ENCODE measurements around the gene SMPD3.
"Not testable (repeated sequence)": the region's sequence is repeated elsewhere in the genome, so short reads cannot be mapped to it uniquely, and the experiment has no call there.

Gene SMPD3

DNA sequence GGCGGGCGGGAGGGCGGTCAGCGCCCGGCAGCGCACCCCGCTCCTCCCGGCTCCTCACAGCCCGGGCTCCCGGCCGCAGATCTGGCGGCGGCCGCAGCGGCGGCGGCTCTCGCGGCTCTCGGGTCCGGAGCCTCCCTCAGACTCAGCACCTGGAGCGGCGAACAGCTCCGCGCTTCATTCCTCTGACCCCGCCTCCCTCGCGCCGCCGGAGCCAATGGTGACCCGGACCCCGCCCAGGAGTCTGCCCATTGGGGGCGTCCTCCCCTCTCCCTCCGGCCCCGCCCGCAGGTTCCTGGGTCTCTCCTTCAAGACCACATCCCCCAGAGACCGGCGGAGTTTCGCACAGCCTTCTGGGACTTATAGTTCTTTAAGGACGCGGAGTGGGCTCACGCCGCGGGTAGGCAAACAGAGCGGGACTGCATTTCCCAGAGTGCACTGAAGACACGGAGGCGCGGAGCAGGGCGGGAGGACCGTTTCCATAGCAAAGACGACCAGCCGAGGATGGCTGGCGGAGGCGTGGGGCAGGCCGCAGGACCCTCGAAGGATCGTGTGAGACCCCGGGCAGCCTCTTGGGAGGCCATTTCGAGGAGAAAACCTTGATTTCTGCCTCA, at the start of gene SMPD3:
SMPD3 (minus strand) TSS at position 149 of the 611 bp plus-strand sequence. CDS start 76,327 bp downstream, outside the sequence.
- no peaks in the 10 kb centered on the region for H3K4me1 ChIP-seq (ENCODE audit: control insufficient read depth, insufficient read depth, low read length)
- H3K27ac ChIP-seq (ENCODE audit: low read depth, low read length) = no peak within 1 kb of the TSS
- peak within 1 kb of the TSS; percentile 64 for H3K4me3 ChIP-seq (ENCODE audit: low read depth, low read length)
- no peak within 1 kb of the TSS for H3K9ac ChIP-seq (ENCODE audit: low read length)
- no peaks in the 10 kb centered on the region for H3K36me3 ChIP-seq (ENCODE audit: control insufficient read depth, insufficient read depth, low read length)
- H3K27me3 ChIP-seq (ENCODE audit: control insufficient read depth, insufficient read depth, low read length) = peaks cover 28% of the 10 kb centered on the region
- H3K9me3 ChIP-seq (ENCODE audit: control insufficient read depth, insufficient read depth, low read depth, low read length) = no peaks in the 10 kb centered on the region

DNA sequence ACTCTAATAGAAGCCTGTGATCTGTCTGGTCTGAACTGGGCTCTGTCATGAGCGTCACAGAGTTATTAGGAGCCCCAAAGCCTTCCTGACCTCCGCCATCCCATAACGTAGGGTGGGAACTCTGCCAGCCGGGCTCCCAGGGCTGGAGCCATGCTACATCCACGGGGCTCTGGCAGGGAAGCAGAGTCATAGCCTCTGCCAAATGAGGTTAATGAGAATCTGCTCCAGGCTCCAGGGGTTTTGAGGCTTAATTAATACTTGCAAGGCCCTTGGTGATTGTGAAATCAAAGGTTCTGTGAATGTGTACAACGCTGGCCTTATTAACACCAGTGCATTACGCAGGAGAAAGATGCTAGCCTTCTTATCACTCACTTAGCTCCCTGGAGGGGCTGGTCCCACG, 48.4 kb upstream of the SMPD3 start:
- no peak overlapping the region for H3K4me3 ChIP-seq (ENCODE audit: low read depth, low read length)

GRCh38 chr16:68494261-68494660, 46.0 kb upstream of the SMPD3 start:
- not testable (repeated sequence) for H3K27me3 ChIP-seq (ENCODE audit: control insufficient read depth, insufficient read depth, low read length); H3K4me3 ChIP-seq (ENCODE audit: low read depth, low read length); H3K9ac ChIP-seq (ENCODE audit: low read length); H3K36me3 ChIP-seq (ENCODE audit: control insufficient read depth, insufficient read depth, low read length); H3K27ac ChIP-seq (ENCODE audit: low read depth, low read length)
- H3K4me1 ChIP-seq (ENCODE audit: control insufficient read depth, insufficient read depth, low read length) = peaks cover 15% of the 10 kb centered on the region
- peaks cover 10% of the 10 kb centered on the region; the same call in 1 of the 2 replicates for H3K9me3 ChIP-seq (ENCODE audit: control insufficient read depth, insufficient read depth, low read depth, low read length)

More for the DNA sequence above, 48.4 kb upstream of the SMPD3 start:
- H3K36me3 ChIP-seq (ENCODE audit: control insufficient read depth, insufficient read depth, low read length) = no peaks in the 10 kb centered on the region
- H3K27ac ChIP-seq (ENCODE audit: low read depth, low read length) = no peak overlapping the region
- H3K9me3 ChIP-seq (ENCODE audit: control insufficient read depth, insufficient read depth, low read depth, low read length) = peaks cover 10% of the 10 kb centered on the region; the same call in 1 of the 2 replicates
- H3K9ac ChIP-seq (ENCODE audit: low read length) = no peak overlapping the region
- H3K4me1 ChIP-seq (ENCODE audit: control insufficient read depth, insufficient read depth, low read length) = peaks cover 4% of the 10 kb centered on the region; the same call in 1 of the 2 replicates
- H3K27me3 ChIP-seq (ENCODE audit: control insufficient read depth, insufficient read depth, low read length) = no peaks in the 10 kb centered on the region

GRCh38 chr16:68493412-68494070, 45.2 kb upstream of the SMPD3 start:
- Histone ChIP-seq H3K4me1 (ENCODE audit: control insufficient read depth, insufficient read depth, low read length) (peaks cover 15% of the 10 kb centered on the region), H3K36me3 (ENCODE audit: control insufficient read depth, insufficient read depth, low read length) (no peaks in the 10 kb centered on the region), H3K4me3 (ENCODE audit: low read depth, low read length) (no peak overlapping the region), H3K27ac (ENCODE audit: low read depth, low read length) (no peak overlapping the region), H3K9ac (ENCODE audit: low read length) (no peak overlapping the region), H3K9me3 (ENCODE audit: control insufficient read depth, insufficient read depth, low read depth, low read length) (peaks cover 10% of the 10 kb centered on the region; the same call in 1 of the 2 replicates), H3K27me3 (ENCODE audit: control insufficient read depth, insufficient read depth, low read length) (no peaks in the 10 kb centered on the region)

- Histone ChIP-seq H3K9ac (ENCODE audit: low read length) (no peak overlapping the region), H3K9me3 (ENCODE audit: control insufficient read depth, insufficient read depth, low read depth, low read length) (peaks cover 10% of the 10 kb centered on the region; the same call in 1 of the 2 replicates), H3K27ac (ENCODE audit: low read depth, low read length) (no peak overlapping the region), H3K36me3 (ENCODE audit: control insufficient read depth, insufficient read depth, low read length) (no peaks in the 10 kb centered on the region), H3K4me1 (ENCODE audit: control insufficient read depth, insufficient read depth, low read length) (peaks cover 16% of the 10 kb centered on the region), H3K4me3 (ENCODE audit: low read depth, low read length) (no peak overlapping the region), H3K27me3 (ENCODE audit: control insufficient read depth, insufficient read depth, low read length) (no peaks in the 10 kb centered on the region)
Measured at GRCh38 chr16:68492543-68493411, 44.5 kb upstream of the SMPD3 start.

- Histone ChIP-seq H3K36me3 (ENCODE audit: control insufficient read depth, insufficient read depth, low read length) (no peaks in the 10 kb centered on the region), H3K9ac (ENCODE audit: low read length) (no peak overlapping the region), H3K4me3 (ENCODE audit: low read depth, low read length) (no peak overlapping the region), H3K4me1 (ENCODE audit: control insufficient read depth, insufficient read depth, low read length) (peaks cover 22% of the 10 kb centered on the region), H3K27ac (ENCODE audit: low read depth, low read length) (no peak overlapping the region), H3K9me3 (ENCODE audit: control insufficient read depth, insufficient read depth, low read depth, low read length) (peaks cover 10% of the 10 kb centered on the region; the same call in 1 of the 2 replicates), H3K27me3 (ENCODE audit: control insufficient read depth, insufficient read depth, low read length) (no peaks in the 10 kb centered on the region)
Measured at GRCh38 chr16:68492151-68492542, 43.8 kb upstream of the SMPD3 start.

DNA sequence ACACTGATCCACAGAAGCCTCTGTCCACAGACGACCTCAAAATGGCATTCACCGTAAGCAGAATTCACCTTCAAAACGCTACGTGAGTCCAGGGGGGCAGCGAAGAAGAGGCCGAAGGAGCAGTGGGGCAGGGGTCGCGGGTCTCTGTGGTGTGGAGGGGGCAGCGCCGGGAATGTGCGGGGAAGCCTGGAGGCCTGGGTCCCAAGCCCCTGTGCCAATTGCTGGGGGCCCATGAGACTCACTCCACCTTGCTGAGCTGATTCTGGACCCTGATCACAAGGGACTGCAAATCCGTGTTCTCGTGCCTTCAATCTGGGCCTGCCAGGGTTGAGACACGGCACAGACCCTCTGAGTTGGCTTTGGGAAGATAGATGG, 43.3 kb upstream of the SMPD3 start:
- H3K9ac ChIP-seq (ENCODE audit: low read length) = no peak overlapping the region
- peaks cover 28% of the 10 kb centered on the region for H3K4me1 ChIP-seq (ENCODE audit: control insufficient read depth, insufficient read depth, low read length)
- H3K9me3 ChIP-seq (ENCODE audit: control insufficient read depth, insufficient read depth, low read depth, low read length) = peaks cover 10% of the 10 kb centered on the region; the same call in 1 of the 2 replicates
- no peaks in the 10 kb centered on the region for H3K27me3 ChIP-seq (ENCODE audit: control insufficient read depth, insufficient read depth, low read length)
- no peak overlapping the region for H3K4me3 ChIP-seq (ENCODE audit: low read depth, low read length)
- H3K27ac ChIP-seq (ENCODE audit: low read depth, low read length) = no peak overlapping the region
- no peaks in the 10 kb centered on the region for H3K36me3 ChIP-seq (ENCODE audit: control insufficient read depth, insufficient read depth, low read length)

DNA sequence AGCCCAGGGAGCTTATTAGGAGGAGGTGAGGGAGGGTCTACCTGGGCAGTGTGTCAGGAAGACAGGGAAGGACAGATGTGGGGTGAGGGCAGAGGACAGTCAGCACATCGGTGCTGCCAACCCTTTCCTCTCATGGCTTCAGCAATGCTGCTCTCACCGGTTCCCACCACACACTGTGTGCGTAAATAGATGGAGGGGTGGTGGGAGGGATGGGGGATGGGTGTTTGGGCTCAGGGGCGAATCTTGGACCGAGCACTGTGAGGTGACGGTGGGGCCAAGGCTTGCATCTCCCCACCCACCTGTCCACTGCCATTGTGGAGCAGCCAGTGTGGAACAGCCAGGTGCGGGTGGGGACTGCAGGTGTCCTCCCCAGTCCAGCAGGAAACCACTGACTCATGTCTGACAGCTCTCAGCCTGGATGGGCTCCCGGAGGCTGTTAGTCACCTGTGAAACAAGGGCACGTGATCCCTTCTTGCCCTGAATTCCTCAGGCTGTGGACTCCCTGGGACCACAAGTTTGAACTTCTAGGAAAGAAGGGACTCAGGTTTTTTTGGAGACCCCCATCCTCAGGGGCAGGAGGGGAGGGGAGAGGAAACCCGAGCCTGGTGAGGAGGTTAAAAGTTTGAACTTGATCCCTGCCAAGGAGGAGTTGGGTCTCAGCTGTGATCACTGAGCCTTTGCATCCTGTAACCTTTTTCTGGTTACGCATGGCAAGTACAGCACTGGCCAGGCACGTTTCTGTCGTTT, 42.7 kb upstream of the SMPD3 start:
- H3K27me3 ChIP-seq (ENCODE audit: control insufficient read depth, insufficient read depth, low read length) = no peaks in the 10 kb centered on the region
- H3K4me1 ChIP-seq (ENCODE audit: control insufficient read depth, insufficient read depth, low read length) = peaks cover 30% of the 10 kb centered on the region
- peaks cover 10% of the 10 kb centered on the region; the same call in 1 of the 2 replicates for H3K9me3 ChIP-seq (ENCODE audit: control insufficient read depth, insufficient read depth, low read depth, low read length)
- no peak overlapping the region for H3K27ac ChIP-seq (ENCODE audit: low read depth, low read length)
- no peak overlapping the region for H3K9ac ChIP-seq (ENCODE audit: low read length)
- no peak overlapping the region for H3K4me3 ChIP-seq (ENCODE audit: low read depth, low read length)
- no peaks in the 10 kb centered on the region for H3K36me3 ChIP-seq (ENCODE audit: control insufficient read depth, insufficient read depth, low read length)

- H3K27ac ChIP-seq (ENCODE audit: low read depth, low read length) = no peak overlapping the region
- H3K4me3 ChIP-seq (ENCODE audit: low read depth, low read length) = no peak overlapping the region
- peaks cover 30% of the 10 kb centered on the region for H3K4me1 ChIP-seq (ENCODE audit: control insufficient read depth, insufficient read depth, low read length)
- peaks cover 10% of the 10 kb centered on the region; the same call in 1 of the 2 replicates for H3K9me3 ChIP-seq (ENCODE audit: control insufficient read depth, insufficient read depth, low read depth, low read length)
- no peak overlapping the region for H3K9ac ChIP-seq (ENCODE audit: low read length)
- H3K27me3 ChIP-seq (ENCODE audit: control insufficient read depth, insufficient read depth, low read length) = no peaks in the 10 kb centered on the region
- H3K36me3 ChIP-seq (ENCODE audit: control insufficient read depth, insufficient read depth, low read length) = no peaks in the 10 kb centered on the region
Measured at GRCh38 chr16:68490358-68490757, 42.0 kb upstream of the SMPD3 start.

GRCh38 chr16:68488554-68488953, 40.2 kb upstream of the SMPD3 start:
- H3K36me3 ChIP-seq (ENCODE audit: control insufficient read depth, insufficient read depth, low read length) = no peaks in the 10 kb centered on the region
- no peak overlapping the region for H3K27ac ChIP-seq (ENCODE audit: low read depth, low read length)
- H3K4me1 ChIP-seq (ENCODE audit: control insufficient read depth, insufficient read depth, low read length) = peaks cover 30% of the 10 kb centered on the region
- H3K9ac ChIP-seq (ENCODE audit: low read length) = no peak overlapping the region
- no peaks in the 10 kb centered on the region for H3K9me3 ChIP-seq (ENCODE audit: control insufficient read depth, insufficient read depth, low read depth, low read length)
- no peak overlapping the region for H3K4me3 ChIP-seq (ENCODE audit: low read depth, low read length)
- H3K27me3 ChIP-seq (ENCODE audit: control insufficient read depth, insufficient read depth, low read length) = no peaks in the 10 kb centered on the region

Measured in HUES6 (cell line).